ENCODE measurements around the gene HERC5. TPM values are rescaled to one million over a fixed set of nuclear protein-coding genes. Genes with fewer than 3 reads are reported as not detected.

Gene HERC5
- total RNA-seq, 1 experiment from 2014 or later: 7.2 TPM

DNA sequence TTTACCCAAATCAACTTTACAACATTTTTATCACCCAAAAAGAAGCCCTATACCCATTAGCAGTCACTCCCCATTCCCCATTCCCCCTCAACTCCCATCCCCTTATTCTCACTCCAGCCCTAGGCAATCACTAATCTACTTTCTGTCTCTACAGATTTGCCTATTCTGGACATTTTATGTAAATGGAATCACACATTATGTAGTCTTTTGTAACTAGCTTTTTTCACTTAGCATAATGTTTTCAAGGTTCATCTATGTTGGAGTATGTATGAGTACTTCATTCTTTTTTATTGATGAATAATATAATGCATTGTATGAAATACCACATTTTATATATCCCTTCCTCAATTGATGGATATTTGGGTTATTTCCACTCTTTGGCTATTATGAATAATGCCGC, 36.1 kb upstream of the HERC5 start:
- Histone ChIP-seq H3K79me2 (ENCODE audit: insufficient read depth, low read length) (no peaks in the 10 kb centered on the region), H3K27me3 (ENCODE audit: insufficient read depth, low read length) (no peaks in the 10 kb centered on the region), H3K9me2 (ENCODE audit: insufficient read depth) (no peaks in the 10 kb centered on the region), H4K20me1 (ENCODE audit: insufficient read depth) (no peaks in the 10 kb centered on the region), H3K9ac (ENCODE audit: low read length) (no peak overlapping the region), H3K36me3 (ENCODE audit: control insufficient read depth in 1 of 2, insufficient read depth in 2 of 2, low read length in 2 of 2) (no peaks in the 10 kb centered on the region), H3K4me1 (ENCODE audit: control insufficient read depth in 1 of 2, insufficient read depth in 2 of 2, low read length in 2 of 2) (no peaks in the 10 kb centered on the region), H3K4me2 (ENCODE audit: low read length) (no peak overlapping the region), H3K9me3 (ENCODE audit: control insufficient read depth in 1 of 2, insufficient read depth in 1 of 2, low read depth in 1 of 2, low read length in 2 of 2) (no peaks in the 10 kb centered on the region), H3K27ac (ENCODE audit: low read depth, low read length) (no peak overlapping the region), H2AFZ (ENCODE audit: low read depth, low read length, poor library complexity, severe bottlenecking) (no peak overlapping the region), H3K4me3 (replicated peaks in 1 of 2; ENCODE audit: low read depth in 1 of 2, low read length in 2 of 2) (no peak overlapping the region)
- CTCF ChIA-PET: no interaction called here
- ATAC-seq (no peak), DNase-seq (ENCODE audit: low read depth, low spot score) (no peak)
- RAD21 ChIA-PET (ENCODE audit: low non-redundant PET in 1 of 2, low total read pairs in 2 of 2, uncharacterized antibody in 2 of 2, unreplicated experiment in 2 of 2): no interaction called here
- POLR2A ChIA-PET: no interaction called here
- TF ChIP-seq POLR2AphosphoS5 (IDR thresholded peaks at IDR 0.05; ENCODE audit: low read depth, low read length): no peak
- no peak for TF ChIP-seq POLR2A (IDR thresholded peaks at IDR 0.05; ENCODE audit: borderline replicate concordance, extremely low read depth, insufficient read depth, insufficient read length)
- no peak for TF ChIP-seq EZH2phosphoT487 (IDR thresholded peaks at IDR 0.05; ENCODE audit: borderline replicate concordance)
- no peak for TF ChIP-seq YY1 (IDR thresholded peaks at IDR 0.05; ENCODE audit: extremely low read depth, insufficient replicate concordance, low read depth, low read length)
- no peak for TF ChIP-seq ZFX (IDR thresholded peaks at IDR 0.05)
- no peak for TF ChIP-seq CEBPB (IDR thresholded peaks at IDR 0.05; ENCODE audit: low read depth)
- TF ChIP-seq, protein P1, sequence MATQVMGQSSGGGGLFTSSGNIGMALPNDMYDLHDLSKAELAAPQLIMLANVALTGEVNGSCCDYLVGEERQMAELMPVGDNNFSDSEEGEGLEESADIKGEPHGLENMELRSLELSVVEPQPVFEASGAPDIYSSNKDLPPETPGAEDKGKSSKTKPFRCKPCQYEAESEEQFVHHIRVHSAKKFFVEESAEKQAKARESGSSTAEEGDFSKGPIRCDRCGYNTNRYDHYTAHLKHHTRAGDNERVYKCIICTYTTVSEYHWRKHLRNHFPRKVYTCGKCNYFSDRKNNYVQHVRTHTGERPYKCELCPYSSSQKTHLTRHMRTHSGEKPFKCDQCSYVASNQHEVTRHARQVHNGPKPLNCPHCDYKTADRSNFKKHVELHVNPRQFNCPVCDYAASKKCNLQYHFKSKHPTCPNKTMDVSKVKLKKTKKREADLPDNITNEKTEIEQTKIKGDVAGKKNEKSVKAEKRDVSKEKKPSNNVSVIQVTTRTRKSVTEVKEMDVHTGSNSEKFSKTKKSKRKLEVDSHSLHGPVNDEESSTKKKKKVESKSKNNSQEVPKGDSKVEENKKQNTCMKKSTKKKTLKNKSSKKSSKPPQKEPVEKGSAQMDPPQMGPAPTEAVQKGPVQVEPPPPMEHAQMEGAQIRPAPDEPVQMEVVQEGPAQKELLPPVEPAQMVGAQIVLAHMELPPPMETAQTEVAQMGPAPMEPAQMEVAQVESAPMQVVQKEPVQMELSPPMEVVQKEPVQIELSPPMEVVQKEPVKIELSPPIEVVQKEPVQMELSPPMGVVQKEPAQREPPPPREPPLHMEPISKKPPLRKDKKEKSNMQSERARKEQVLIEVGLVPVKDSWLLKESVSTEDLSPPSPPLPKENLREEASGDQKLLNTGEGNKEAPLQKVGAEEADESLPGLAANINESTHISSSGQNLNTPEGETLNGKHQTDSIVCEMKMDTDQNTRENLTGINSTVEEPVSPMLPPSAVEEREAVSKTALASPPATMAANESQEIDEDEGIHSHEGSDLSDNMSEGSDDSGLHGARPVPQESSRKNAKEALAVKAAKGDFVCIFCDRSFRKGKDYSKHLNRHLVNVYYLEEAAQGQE (IDR thresholded peaks at IDR 0.05; ENCODE audit: low read depth): no peak
- no peak for TF ChIP-seq SIN3A (IDR thresholded peaks at IDR 0.05; ENCODE audit: low read depth)
- TF ChIP-seq JUND (IDR thresholded peaks at IDR 0.05): no peak
- no peak for TF ChIP-seq RAD21 (IDR thresholded peaks at IDR 0.05; ENCODE audit: low read depth)
- TF ChIP-seq, protein P2, sequence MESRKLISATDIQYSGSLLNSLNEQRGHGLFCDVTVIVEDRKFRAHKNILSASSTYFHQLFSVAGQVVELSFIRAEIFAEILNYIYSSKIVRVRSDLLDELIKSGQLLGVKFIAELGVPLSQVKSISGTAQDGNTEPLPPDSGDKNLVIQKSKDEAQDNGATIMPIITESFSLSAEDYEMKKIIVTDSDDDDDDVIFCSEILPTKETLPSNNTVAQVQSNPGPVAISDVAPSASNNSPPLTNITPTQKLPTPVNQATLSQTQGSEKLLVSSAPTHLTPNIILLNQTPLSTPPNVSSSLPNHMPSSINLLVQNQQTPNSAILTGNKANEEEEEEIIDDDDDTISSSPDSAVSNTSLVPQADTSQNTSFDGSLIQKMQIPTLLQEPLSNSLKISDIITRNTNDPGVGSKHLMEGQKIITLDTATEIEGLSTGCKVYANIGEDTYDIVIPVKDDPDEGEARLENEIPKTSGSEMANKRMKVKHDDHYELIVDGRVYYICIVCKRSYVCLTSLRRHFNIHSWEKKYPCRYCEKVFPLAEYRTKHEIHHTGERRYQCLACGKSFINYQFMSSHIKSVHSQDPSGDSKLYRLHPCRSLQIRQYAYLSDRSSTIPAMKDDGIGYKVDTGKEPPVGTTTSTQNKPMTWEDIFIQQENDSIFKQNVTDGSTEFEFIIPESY (IDR thresholded peaks at IDR 0.05; ENCODE audit: extremely low read depth, insufficient replicate concordance, low read length): no peak
- no peak for TF ChIP-seq EZH2 (IDR thresholded peaks at IDR 0.05)
- intact Hi-C loops (cut with micrococcal nuclease): no loop called here
- no TSS peak for BruUV-seq (replicated peaks)
